GM23248 (cell line): ENCODE measurements around the gene WDR19.

Experiments used
- EZH2 ChIP-seq: fragments of 200-600 bp; sonication (generic); IDR thresholded peaks from 2 replicates; pipeline ENCODE4 v1.6.1; 2018; ENCODE audit warnings: antibody characterized with exemption, mild to moderate bottlenecking; ENCODE audit not compliant: insufficient read depth, poor library complexity, severe bottlenecking
- EZH2phosphoT487 ChIP-seq: fragments of 200-600 bp; sonication (generic); IDR thresholded peaks from 2 replicates; pipeline ENCODE4 v1.6.1; 2018; ENCODE audit warnings: antibody characterized with exemption, moderate library complexity, mild to moderate bottlenecking, low read depth; ENCODE audit not compliant: insufficient read depth

GRCh38 chr4:39154009-39154408, 28.3 kb upstream of the WDR19 start:
- TF ChIP-seq EZH2phosphoT487 (no peak), EZH2 (no peak)
